Progenitor cell of endocrine pancreas (in vitro differentiated cells): ENCODE results near the gene SHISA6. TPM values are rescaled to one million over a fixed set of nuclear protein-coding genes. Genes with fewer than 3 reads are reported as not detected.

Source experiments
- DNase-seq: peaks from one replicate; pipeline ENCODE4 v3.0.0; 2021; ENCODE audit warnings: low spot score; ENCODE audit not compliant: unreplicated experiment
- H3K27ac Mint-ChIP-seq: 2 replicates; pipeline ENCODE4 v1.8.0; 2021; ENCODE audit warnings: mild to moderate bottlenecking, moderate library complexity, mixed read lengths
- H3K27me3 Mint-ChIP-seq: 2 replicates; pipeline ENCODE4 v1.8.0; 2021; ENCODE audit warnings: mixed read lengths
- H3K36me3 Mint-ChIP-seq: 2 replicates; pipeline ENCODE4 v1.8.0; 2022; ENCODE audit warnings: mixed read lengths; ENCODE audit not compliant: insufficient read depth
- H3K4me1 Mint-ChIP-seq: 2 replicates; pipeline ENCODE4 v1.8.0; 2021; ENCODE audit warnings: low read depth, mixed read lengths
- H3K4me3 Mint-ChIP-seq: 2 replicates; pipeline ENCODE4 v1.8.0; 2021; ENCODE audit warnings: low read depth, mild to moderate bottlenecking, moderate library complexity, mixed read lengths
- H3K9me3 Mint-ChIP-seq: 2 replicates; pipeline ENCODE4 v1.8.0; 2021; ENCODE audit warnings: low read depth, mixed read lengths
- CTCF ChIP-seq: fragments of 200-600 bp; sonication (generic); IDR thresholded peaks from one replicate; pipeline ENCODE4 v1.5.0; 2021; ENCODE audit warnings: antibody characterized with exemption, mild to moderate bottlenecking; ENCODE audit not compliant: unreplicated experiment
- total RNA-seq: library from RNA; stranded (reverse); gene quantifications from 2 replicates; pipeline ENCODE4 v1.2.1, GENCODE V29; 2021

The SHISA6 gene
- total RNA-seq, 1 donor from 2014 or later = 1.0 TPM

GRCh38 chr17:11559601-11560000 is 318.6 kb downstream of the SHISA6 start:
- H3K36me3 Mint-ChIP-seq = no peaks in the 10 kb centered on the region
- peaks cover 15% of the 10 kb centered on the region for H3K27me3 Mint-ChIP-seq
- H3K9me3 Mint-ChIP-seq = no peaks in the 10 kb centered on the region
- no peak overlapping the region for H3K4me3 Mint-ChIP-seq
- no peak for TF ChIP-seq CTCF
- DNase-seq = no peak
- H3K27ac Mint-ChIP-seq = no peak overlapping the region
- H3K4me1 Mint-ChIP-seq = no peaks in the 10 kb centered on the region

DNA sequence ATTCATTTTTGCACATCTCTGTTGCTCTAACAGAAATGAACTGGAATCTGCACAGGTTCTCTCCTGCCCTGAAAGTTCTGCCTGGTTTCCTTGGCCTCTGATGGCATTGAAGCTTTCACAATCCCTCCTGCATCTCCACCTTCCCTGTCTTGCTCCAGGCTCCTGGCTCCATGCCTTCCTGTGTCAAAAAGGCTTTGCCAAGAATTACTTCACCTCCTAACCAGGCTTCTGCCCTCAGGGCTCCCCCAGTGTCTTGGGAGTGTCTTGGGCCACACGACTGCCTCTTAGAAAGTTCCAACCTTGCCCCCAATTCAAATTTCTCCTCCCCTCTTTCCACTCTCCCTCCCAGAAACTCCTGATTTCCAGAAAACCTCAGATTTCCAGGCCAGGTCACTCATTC is 320.3 kb downstream of the SHISA6 start:
- Mint-ChIP-seq H3K4me3 (no peak overlapping the region), H3K36me3 (no peaks in the 10 kb centered on the region), H3K27me3 (peaks cover 8% of the 10 kb centered on the region), H3K27ac (no peak overlapping the region), H3K4me1 (no peaks in the 10 kb centered on the region), H3K9me3 (no peaks in the 10 kb centered on the region)
- TF ChIP-seq CTCF = no peak
- DNase-seq = no peak

DNA sequence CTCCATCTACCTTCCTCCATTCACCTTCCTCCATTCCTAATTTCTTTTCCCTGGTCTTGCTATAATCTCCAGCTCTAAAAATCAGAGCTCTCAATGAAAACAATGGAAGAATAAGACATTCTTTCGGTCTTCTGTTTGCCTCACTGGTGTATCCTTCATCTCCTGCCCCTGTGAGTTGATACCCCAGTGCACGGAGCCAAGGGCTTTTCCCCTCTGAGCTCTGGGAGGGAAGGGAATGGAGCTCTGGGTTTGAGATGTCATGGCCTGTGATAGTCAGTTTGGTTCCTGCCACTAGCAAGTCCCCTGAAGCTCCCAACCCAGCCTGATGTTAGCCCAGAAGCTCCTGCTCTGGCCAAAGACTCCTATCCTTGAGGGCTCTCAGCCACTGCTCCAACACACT is 320.7 kb downstream of the SHISA6 start:
- DNase-seq = no peak
- Mint-ChIP-seq H3K4me1 (no peaks in the 10 kb centered on the region), H3K9me3 (no peaks in the 10 kb centered on the region), H3K27me3 (peaks cover 8% of the 10 kb centered on the region), H3K4me3 (no peak overlapping the region), H3K36me3 (no peaks in the 10 kb centered on the region), H3K27ac (no peak overlapping the region)
- no peak for TF ChIP-seq CTCF

GRCh38 chr17:11564589-11565380 is 323.8 kb downstream of the SHISA6 start:
- no peaks in the 10 kb centered on the region for H3K9me3 Mint-ChIP-seq
- H3K4me3 Mint-ChIP-seq = no peak overlapping the region
- H3K27me3 Mint-ChIP-seq = peaks cover 8% of the 10 kb centered on the region
- no peak overlapping the region for H3K27ac Mint-ChIP-seq
- DNase-seq = no peak
- no peaks in the 10 kb centered on the region for H3K4me1 Mint-ChIP-seq
- TF ChIP-seq CTCF = no peak
- H3K36me3 Mint-ChIP-seq = no peaks in the 10 kb centered on the region

DNA sequence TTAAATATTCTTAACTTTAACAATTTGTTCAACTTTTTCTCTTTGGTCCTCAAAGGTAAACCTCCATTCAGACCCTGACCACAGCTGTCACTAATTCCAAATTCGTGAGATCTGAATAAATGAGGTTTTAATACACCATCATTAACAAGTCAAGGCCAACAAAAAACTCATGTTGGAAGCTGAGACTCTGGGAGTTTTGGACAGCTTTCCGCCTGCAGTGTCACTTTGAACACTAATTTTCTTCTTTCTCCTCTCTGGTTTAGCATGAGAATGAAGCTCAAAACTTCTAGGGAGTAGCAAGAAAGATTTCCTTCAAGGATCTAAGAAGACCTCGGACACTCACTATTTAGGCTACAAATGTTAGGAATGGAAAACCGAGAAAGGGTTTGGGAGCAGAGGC is 324.6 kb downstream of the SHISA6 start:
- H3K27me3 Mint-ChIP-seq = peaks cover 8% of the 10 kb centered on the region
- H3K4me3 Mint-ChIP-seq = no peak overlapping the region
- no peak for TF ChIP-seq CTCF
- no peak for DNase-seq
- no peak overlapping the region for H3K27ac Mint-ChIP-seq
- H3K4me1 Mint-ChIP-seq = no peaks in the 10 kb centered on the region
- H3K36me3 Mint-ChIP-seq = no peaks in the 10 kb centered on the region
- no peaks in the 10 kb centered on the region for H3K9me3 Mint-ChIP-seq
